GM10266 (cell line): ENCODE results near the gene ADAMTS12.

ENCODE experiments used
- DNase-seq: peaks from one replicate; pipeline ENCODE4 v3.0.0; 2012; ENCODE audit errors: extremely low spot score
- CTCF ChIP-seq: IDR thresholded peaks from 2 replicates; pipeline ENCODE4 v1.5.1; 2012; ENCODE audit warnings: mild to moderate bottlenecking, low read depth; ENCODE audit not compliant: control insufficient read depth, insufficient read depth; ENCODE audit errors: missing control alignments

ADAMTS12 gene

GRCh38 chr5:33903118-33903517, 11.3 kb upstream of the ADAMTS12 start:
- DNase-seq = no peak
- no peak for TF ChIP-seq CTCF

GRCh38 chr5:33901156-33901555, 9.4 kb upstream of the ADAMTS12 start:
- TF ChIP-seq CTCF = no peak
- no peak for DNase-seq

DNA sequence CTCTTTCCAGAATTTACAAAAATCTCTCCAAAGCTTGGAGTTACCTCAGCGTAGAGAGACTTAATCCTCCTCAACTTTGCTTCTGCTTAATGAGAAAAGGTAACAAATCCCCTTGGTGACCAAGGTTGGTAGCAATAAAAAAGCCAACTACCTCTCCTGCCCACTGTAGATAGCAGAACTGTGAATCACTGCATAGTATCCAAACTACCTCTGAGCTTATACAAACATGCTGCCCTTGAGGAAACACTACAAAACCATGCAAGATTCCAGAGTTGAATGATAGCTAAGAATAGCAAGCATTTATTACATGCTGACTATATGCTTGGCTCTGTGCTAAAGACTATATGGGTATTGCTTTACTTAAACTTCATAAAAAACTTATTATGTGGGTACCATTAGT, 2.8 kb upstream of the ADAMTS12 start:
- no peak for DNase-seq

DNA sequence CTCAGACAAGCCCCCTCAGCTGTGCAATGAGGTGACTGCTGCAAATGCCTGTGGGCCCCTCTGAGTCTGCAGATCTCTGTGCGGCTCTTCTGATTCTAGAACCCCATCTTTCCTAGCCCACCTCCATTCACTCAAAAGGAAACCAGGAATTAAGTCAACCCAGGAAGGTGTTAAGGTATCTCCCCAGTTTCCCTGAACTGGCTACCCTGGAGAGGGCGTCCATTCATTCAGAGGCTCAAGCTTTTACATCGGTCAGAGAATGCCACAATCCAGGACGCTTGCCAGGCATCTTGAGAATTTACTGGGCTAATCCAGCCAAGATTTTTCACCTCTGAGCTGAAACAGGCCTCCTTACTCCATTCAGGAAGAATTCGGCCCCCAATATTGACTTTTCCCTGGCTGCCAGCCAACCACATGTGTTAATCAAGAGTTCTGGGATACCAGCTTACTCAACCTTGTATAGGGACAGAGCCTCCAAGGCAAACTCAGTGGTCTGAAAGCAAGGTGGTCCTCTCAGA, 889 bp upstream of the ADAMTS12 start:
- DNase-seq = no peak
- no peak for TF ChIP-seq CTCF

More for the DNA sequence above, 2.8 kb upstream of the ADAMTS12 start:
- no peak for TF ChIP-seq CTCF

DNA sequence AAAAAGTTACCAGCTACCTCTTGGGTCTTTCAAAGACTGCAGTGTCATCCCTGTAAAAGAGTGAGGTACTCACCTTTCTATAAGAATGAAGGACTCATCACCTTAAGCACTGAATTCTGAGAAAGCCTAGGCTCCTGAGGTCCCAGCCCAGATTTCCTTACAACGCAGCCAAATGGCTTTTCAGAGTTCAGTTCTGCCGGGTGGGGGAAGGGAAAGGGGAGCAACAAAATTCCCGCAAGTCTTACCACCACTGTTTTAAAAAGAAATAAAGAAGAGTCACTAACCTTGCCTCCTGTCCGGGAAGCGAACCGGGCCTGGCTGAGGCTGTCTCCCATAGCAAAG, 373 bp downstream of the ADAMTS12 start:
- no peak for DNase-seq
- TF ChIP-seq CTCF = no peak

DNA sequence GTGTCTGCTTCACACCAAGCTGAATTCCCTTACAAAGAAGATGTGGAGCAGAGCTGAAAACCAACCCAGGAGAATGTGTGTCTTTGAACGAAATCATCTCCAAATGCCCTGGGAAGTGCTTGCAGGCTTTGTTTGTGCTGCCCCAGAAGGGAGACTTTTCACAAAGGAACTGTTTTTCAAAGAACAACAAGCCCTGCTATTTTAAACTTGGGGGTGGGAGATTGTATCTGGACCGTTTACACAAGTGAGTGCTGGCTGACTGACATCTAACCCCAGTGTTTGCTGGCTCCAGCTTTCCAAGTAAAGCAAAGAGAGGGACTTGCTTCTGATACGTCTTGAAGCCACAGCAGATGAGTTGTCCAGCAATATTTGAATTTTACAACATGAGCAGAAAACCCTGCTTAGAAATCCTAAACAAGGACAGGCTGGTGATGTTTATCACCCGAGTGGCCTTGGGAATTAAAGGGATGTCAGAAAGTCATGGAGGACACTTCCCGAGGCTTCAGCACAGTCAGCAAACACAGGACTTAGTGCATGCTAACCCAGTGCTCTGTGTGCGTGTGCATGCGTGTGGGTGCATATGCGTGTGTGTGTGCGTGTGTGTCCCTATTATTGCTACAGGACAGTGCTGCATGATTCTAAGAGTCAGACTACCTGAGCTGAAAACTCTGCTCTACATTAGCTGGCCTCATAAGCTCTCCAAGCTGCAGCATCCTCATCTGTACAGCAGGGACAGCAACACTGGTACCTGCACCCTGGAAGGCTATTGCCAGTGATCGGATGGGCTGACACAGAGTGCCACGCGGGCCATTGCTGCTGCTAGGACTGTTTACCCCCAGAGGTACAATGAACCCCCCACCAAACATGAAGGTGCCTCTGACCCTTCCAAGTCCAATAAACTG, 1.4 kb downstream of the ADAMTS12 start:
- peak; percentile 44 for DNase-seq
- TF ChIP-seq CTCF = no peak

DNA sequence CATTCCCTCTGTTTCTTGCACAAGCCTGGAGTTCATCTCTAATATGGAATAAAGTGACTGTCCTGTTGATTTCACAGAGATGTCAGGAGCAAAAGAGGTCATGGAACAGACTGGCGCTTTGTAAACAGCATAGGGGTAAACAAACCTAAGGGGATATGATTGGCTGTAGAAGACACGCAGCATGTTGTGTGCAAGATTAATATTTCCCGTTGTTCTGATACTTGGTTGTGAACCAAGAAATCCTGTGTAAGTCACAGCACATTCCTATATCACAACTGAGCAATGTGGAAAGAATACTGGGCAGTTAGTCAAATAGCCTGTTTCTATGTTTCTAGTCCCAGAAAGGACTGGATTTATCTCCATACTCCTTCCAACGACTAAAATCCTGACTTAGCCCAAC, 3.2 kb downstream of the ADAMTS12 start:
- no peak for TF ChIP-seq CTCF
- DNase-seq = no peak
